Liver (tissue), 2 donors: ENCODE data around the gene FLNB.

Experiments used
- ATF3 ChIP-seq: IDR thresholded peaks from 2 replicates; pipeline ENCODE4 v1.6.1; 2016; ENCODE audit warnings: antibody characterized with exemption
- YY1 ChIP-seq: IDR thresholded peaks from 2 replicates; pipeline ENCODE4 v1.6.1; 2016; ENCODE audit warnings: antibody characterized with exemption, mild to moderate bottlenecking
- donor health status: healthy.

GRCh38 chr3:57978316-57978715, 29.9 kb upstream of the FLNB start:
- TF ChIP-seq ATF3 (no peak), YY1 (no peak)
